ENCODE measurements around the gene NAAA.

The NAAA gene

GRCh38 chr4:75980576-75980975 lies 39.8 kb upstream of the NAAA start:
- Histone ChIP-seq H3K79me2 (ENCODE audit: control insufficient read depth, low read length) (peaks cover 28% of the 10 kb centered on the region), H3K27me3 (ENCODE audit: control insufficient read depth, low read length) (no peaks in the 10 kb centered on the region), H3K4me3 (ENCODE audit: low read length) (no peak overlapping the region), H3K4me2 (ENCODE audit: low read length) (no peak overlapping the region), H3K4me1 (ENCODE audit: control insufficient read depth, low read length) (no peaks in the 10 kb centered on the region), H4K20me1 (ENCODE audit: control insufficient read depth, insufficient read depth, low read depth, low read length) (no peaks in the 10 kb centered on the region), H3F3A (ENCODE audit: control insufficient read depth, insufficient read depth) (0 out of 2 replicates have a peak, but pooled peaks cover 3% of the 10 kb centered on the region), H3K9me2 (replicated peaks; ENCODE audit: control insufficient read depth, low read length) (no peaks in the 10 kb centered on the region), H3K27ac (ENCODE audit: low read depth, low read length) (no peak overlapping the region), H3K36me3 (ENCODE audit: control insufficient read depth, low read length) (peaks cover 66% of the 10 kb centered on the region), H3K9me3 (ENCODE audit: control insufficient read depth, insufficient read depth, low read length) (no peaks in the 10 kb centered on the region)
- TF ChIP-seq EZH2phosphoT487 (IDR thresholded peaks at IDR 0.05; ENCODE audit: borderline replicate concordance, low read length) (no peak), CTCF (IDR thresholded peaks at IDR 0.05; ENCODE audit: low read depth, low read length, poor library complexity, severe bottlenecking) (no peak)

- Histone ChIP-seq H3K9me3 (ENCODE audit: control insufficient read depth, insufficient read depth, low read length) (no peaks in the 10 kb centered on the region), H3K27ac (ENCODE audit: low read depth, low read length) (no peak overlapping the region), H3K4me3 (ENCODE audit: low read length) (no peak overlapping the region), H3K36me3 (ENCODE audit: control insufficient read depth, low read length) (peaks cover 79% of the 10 kb centered on the region), H3K9me2 (replicated peaks; ENCODE audit: control insufficient read depth, low read length) (no peaks in the 10 kb centered on the region), H4K20me1 (ENCODE audit: control insufficient read depth, insufficient read depth, low read depth, low read length) (no peaks in the 10 kb centered on the region), H3K79me2 (ENCODE audit: control insufficient read depth, low read length) (no peaks in the 10 kb centered on the region), H3K4me1 (ENCODE audit: control insufficient read depth, low read length) (no peaks in the 10 kb centered on the region), H3F3A (ENCODE audit: control insufficient read depth, insufficient read depth) (no peaks in the 10 kb centered on the region), H3K27me3 (ENCODE audit: control insufficient read depth, low read length) (no peaks in the 10 kb centered on the region), H3K4me2 (ENCODE audit: low read length) (no peak overlapping the region)
- TF ChIP-seq EZH2phosphoT487 (IDR thresholded peaks at IDR 0.05; ENCODE audit: borderline replicate concordance, low read length): no peak
- no peak for TF ChIP-seq CTCF (IDR thresholded peaks at IDR 0.05; ENCODE audit: low read depth, low read length, poor library complexity, severe bottlenecking)
Observed at GRCh38 chr4:75976177-75976576, 35.4 kb upstream of the NAAA start.

- Histone ChIP-seq H3K79me2 (ENCODE audit: control insufficient read depth, low read length) (no peaks in the 10 kb centered on the region), H3K4me3 (ENCODE audit: low read length) (no peak overlapping the region), H3K9me3 (ENCODE audit: control insufficient read depth, insufficient read depth, low read length) (no peaks in the 10 kb centered on the region), H3K36me3 (ENCODE audit: control insufficient read depth, low read length) (peaks cover 89% of the 10 kb centered on the region), H4K20me1 (ENCODE audit: control insufficient read depth, insufficient read depth, low read depth, low read length) (no peaks in the 10 kb centered on the region), H3K27ac (ENCODE audit: low read depth, low read length) (no peak overlapping the region), H3F3A (ENCODE audit: control insufficient read depth, insufficient read depth) (no peaks in the 10 kb centered on the region), H3K4me1 (ENCODE audit: control insufficient read depth, low read length) (no peaks in the 10 kb centered on the region), H3K27me3 (ENCODE audit: control insufficient read depth, low read length) (no peaks in the 10 kb centered on the region), H3K9me2 (replicated peaks; ENCODE audit: control insufficient read depth, low read length) (no peaks in the 10 kb centered on the region), H3K4me2 (ENCODE audit: low read length) (no peak overlapping the region)
- no peak for TF ChIP-seq EZH2phosphoT487 (IDR thresholded peaks at IDR 0.05; ENCODE audit: borderline replicate concordance, low read length)
- no peak for TF ChIP-seq CTCF (IDR thresholded peaks at IDR 0.05; ENCODE audit: low read depth, low read length, poor library complexity, severe bottlenecking)
Observed at GRCh38 chr4:75973766-75974165, 33.0 kb upstream of the NAAA start.
